CD14-positive monocyte (primary cell): Measurements from ENCODE around the gene SLC3A2. TPM values are rescaled to one million over a fixed set of nuclear protein-coding genes. Genes with fewer than 3 reads are reported as not detected.

Experiments used
- DNase-seq, 3 donors: peaks; one replicate each; pipeline ENCODE4 v3.0.0-alpha.2; 2011 to 2022
- H2AFZ ChIP-seq: 2 replicates; pipeline ENCODE4 v1.6.0; 2012; ENCODE audit warnings: mild to moderate bottlenecking, low read depth, low read length, inconsistent platforms; ENCODE audit not compliant: insufficient read depth, poor library complexity, severe bottlenecking
- H3K27ac ChIP-seq, 2 donors: 1 replicate in 1 of 2; 2 replicates in 1 of 2; pipeline ENCODE4 v1.5.1; 2012 to 2013; ENCODE audit warnings: low read length in 2 of 2, control low read depth in 1 of 2, inconsistent platforms in 1 of 2, low read depth in 1 of 2, mild to moderate bottlenecking in 1 of 2
- H3K27me3 ChIP-seq, 2 donors: one replicate each; pipeline versions ENCODE4 v1.6.0 to v1.6.1; 2011 to 2013; ENCODE audit warnings: low read length in 2 of 2; ENCODE audit not compliant: control insufficient read depth in 2 of 2, insufficient read depth in 2 of 2
- H3K36me3 ChIP-seq, 2 donors: replicated peaks in 1 of 2; 1 replicate in 1 of 2; 2 replicates in 1 of 2; pipeline versions ENCODE4 v1.5.1 to v1.6.1; 2012 to 2013; ENCODE audit warnings: low read length in 2 of 2, control low read depth in 1 of 2, inconsistent platforms in 1 of 2, mild to moderate bottlenecking in 1 of 2; ENCODE audit not compliant: insufficient read depth in 2 of 2, control insufficient read depth in 1 of 2
- H3K4me1 ChIP-seq, 2 donors: 1 replicate in 1 of 2; 2 replicates in 1 of 2; pipeline versions ENCODE4 v1.5.1 to v1.6.1; 2012 to 2013; ENCODE audit warnings: low read length in 2 of 2, control low read depth in 1 of 2, inconsistent platforms in 1 of 2, mild to moderate bottlenecking in 1 of 2, moderate library complexity in 1 of 2; ENCODE audit not compliant: insufficient read depth in 2 of 2, control insufficient read depth in 1 of 2
- H3K4me2 ChIP-seq: replicated peaks from 2 replicates; pipeline ENCODE3; 2012; ENCODE audit warnings: low read length, moderate library complexity, mild to moderate bottlenecking; ENCODE audit not compliant: poor library complexity, severe bottlenecking; ENCODE audit errors: extremely low read depth
- H3K4me3 ChIP-seq, 3 experiments: fragments of 200-600 bp in 1 of 3; sonication (generic) in 1 of 3; replicated peaks in 1 of 3; 1 replicate in 2 of 3; 2 replicates in 1 of 3; pipeline ENCODE4 v1.5.1; 2011 to 2013; ENCODE audit warnings: low read length in 3 of 3, mild to moderate bottlenecking in 3 of 3, control low read depth in 2 of 3, low read depth in 2 of 3, inconsistent platforms in 1 of 3, moderate library complexity in 1 of 3
- H3K79me2 ChIP-seq: 2 replicates; pipeline ENCODE4 v1.6.0; 2012; ENCODE audit warnings: mild to moderate bottlenecking, control low read depth, inconsistent platforms, low read length, moderate library complexity; ENCODE audit not compliant: insufficient read depth
- H3K9ac ChIP-seq: 2 replicates; pipeline ENCODE4 v1.6.0; 2017; ENCODE audit warnings: low read length, mild to moderate bottlenecking; ENCODE audit not compliant: insufficient read depth, poor library complexity, severe bottlenecking
- H3K9me3 ChIP-seq, 2 donors: replicated peaks in 1 of 2; 1 replicate in 1 of 2; 2 replicates in 1 of 2; pipeline versions ENCODE4 v1.5.1 to v1.6.1; 2012 to 2013; ENCODE audit warnings: low read length in 2 of 2, control low read depth in 1 of 2; ENCODE audit not compliant: control insufficient read depth in 1 of 2, insufficient read depth in 1 of 2
- H4K20me1 ChIP-seq: 2 replicates; pipeline ENCODE4 v1.6.0; 2012; ENCODE audit warnings: mild to moderate bottlenecking, low read length, control low read depth, moderate library complexity; ENCODE audit not compliant: insufficient read depth
- H3K27ac Mint-ChIP-seq, 7 donors: one replicate each; pipeline ENCODE4 v1.8.0; 2020; ENCODE audit warnings: mild to moderate bottlenecking in 7 of 7, mixed read lengths in 7 of 7, moderate library complexity in 6 of 7, inconsistent platforms in 2 of 7
- H3K27me3 Mint-ChIP-seq, 3 donors: one replicate each; pipeline ENCODE4 v1.8.0; 2021 to 2022; ENCODE audit warnings: low read depth in 3 of 3, mild to moderate bottlenecking in 3 of 3, mixed read lengths in 3 of 3, moderate library complexity in 3 of 3, inconsistent platforms in 1 of 3
- H3K36me3 Mint-ChIP-seq, 2 donors: one replicate each; pipeline ENCODE4 v1.8.0; 2020; ENCODE audit warnings: mixed read lengths in 2 of 2, inconsistent platforms in 1 of 2, mild to moderate bottlenecking in 1 of 2
- H3K4me1 Mint-ChIP-seq: one replicate; pipeline ENCODE4 v1.8.0; 2020; ENCODE audit warnings: mild to moderate bottlenecking, mixed read lengths
- H3K4me3 Mint-ChIP-seq, 2 donors: one replicate each; pipeline ENCODE4 v1.8.0; 2020; ENCODE audit warnings: mild to moderate bottlenecking in 2 of 2, mixed read lengths in 2 of 2, moderate library complexity in 1 of 2
- H3K9me3 Mint-ChIP-seq, 7 donors: one replicate each; pipeline ENCODE4 v1.8.0; 2020 to 2022; ENCODE audit warnings: mixed read lengths in 7 of 7, mild to moderate bottlenecking in 6 of 7, moderate library complexity in 6 of 7, inconsistent platforms in 2 of 7
- CTCF ChIP-seq: fragments of 200-600 bp; IDR thresholded peaks from one replicate; pipeline ENCODE4 v1.8.0; 2022; ENCODE audit warnings: antibody characterized with exemption, mild to moderate bottlenecking
- WGBS: methylation state at CpG from one replicate; pipeline ENCODE4 v1.1.5; 2013; ENCODE audit warnings: missing lambda C conversion rate; ENCODE audit not compliant: insufficient coverage; 5-methylcytosine and 5-hydroxymethylcytosine counted together
- intact Hi-C, 2 donors: fragments of 100-400 bp; cut with micrococcal nuclease; formaldehyde crosslinking; loops; one replicate each; pipeline versions ENCODE4 v1.15.0 to v1.15.1; 2023
- polyA plus RNA-seq, 3 donors: library from polyadenylated mRNA; depleted of rRNA in 1 of 3; unstranded in 2 of 3; stranded (reverse) in 1 of 3; fragments of 300-500 nt in 2 of 3; fragments of >200 nt in 1 of 3; fragmentation: Illumina TruSeq in 2 of 3; gene quantifications; 1 replicate in 2 of 3; 2 replicates in 1 of 3; pipeline ENCODE4 v1.2.3, GENCODE V29; 2012 to 2021

SLC3A2 gene
- polyA plus RNA-seq, 3 donors = 156 to 231 (median 189) TPM

GRCh38 chr11:62883673-62884072 is 3.0 kb downstream of the SLC3A2 start:
- intact Hi-C loops = no loop called here
- peaks cover 0 to 3% (median 0%) of the 10 kb centered on the region in 7 donors for H3K9me3 Mint-ChIP-seq
- H3K27ac Mint-ChIP-seq = peak overlapping the region; percentile 23 to 100 (median 99)
- no peaks in the 10 kb centered on the region for H3K9me3 ChIP-seq
- no peaks in the 10 kb centered on the region for H3K27me3 ChIP-seq
- peak overlapping the region; percentile 92 for H3K4me2 ChIP-seq
- H3K27me3 Mint-ChIP-seq = peaks cover 0 to 4% (median 1%) of the 10 kb centered on the region in 3 donors
- no peak for DNase-seq
- peaks cover 63 to 66% of the 10 kb centered on the region in 2 donors for H3K36me3 Mint-ChIP-seq
- TF ChIP-seq CTCF = no peak
- H3K4me1 ChIP-seq = peaks cover 31 to 41% of the 10 kb centered on the region in 2 donors
- H3K4me1 Mint-ChIP-seq = peaks cover 37% of the 10 kb centered on the region
- no CpG with 5 or more reads among the region's 3 CpGs for WGBS
- no peak overlapping the region for H3K9ac ChIP-seq
- peaks cover 64% of the 10 kb centered on the region for H4K20me1 ChIP-seq
- peak overlapping the region in 1 of 3 experiments; percentile 97 for H3K4me3 ChIP-seq
- H3K4me3 Mint-ChIP-seq = no peak overlapping the region
- H2AFZ ChIP-seq = no peak overlapping the region
- H3K36me3 ChIP-seq = peaks cover 60 to 62% of the 10 kb centered on the region in 2 donors
- peak overlapping the region in 1 of 2 donors; percentile 100 for H3K27ac ChIP-seq
- H3K79me2 ChIP-seq = peaks cover 65% of the 10 kb centered on the region

- intact Hi-C loops = no loop called here
- peaks cover 55% of the 10 kb centered on the region for H3K79me2 ChIP-seq
- no peaks in the 10 kb centered on the region for H3K27me3 ChIP-seq
Observed at GRCh38 chr11:62885137-62885750, 4.5 kb downstream of the SLC3A2 start.

More at GRCh38 chr11:62885137-62885750, 4.5 kb downstream of the SLC3A2 start:
- 97% methylated on average over 9 of the region's 11 CpGs for WGBS
- no peak for DNase-seq
- H3K9ac ChIP-seq = no peak overlapping the region
- H3K27ac Mint-ChIP-seq = peak overlapping the region in 4 of 7 donors; percentile 5 to 67 (median 26)
- peaks cover 0 to 4% (median 1%) of the 10 kb centered on the region in 3 donors for H3K27me3 Mint-ChIP-seq
- peaks cover 30% of the 10 kb centered on the region for H3K4me1 Mint-ChIP-seq
- peak overlapping the region in 1 of 2 donors; percentile 48 for H3K27ac ChIP-seq
- peaks cover 0 to 3% (median 0%) of the 10 kb centered on the region in 7 donors for H3K9me3 Mint-ChIP-seq
- H3K36me3 ChIP-seq = peaks cover 68 to 74% of the 10 kb centered on the region in 2 donors
- H3K4me2 ChIP-seq = no peak overlapping the region
- peaks cover 75% of the 10 kb centered on the region for H4K20me1 ChIP-seq
- no peaks in the 10 kb centered on the region for H3K9me3 ChIP-seq
- TF ChIP-seq CTCF = no peak
- H2AFZ ChIP-seq = no peak overlapping the region
- H3K4me3 Mint-ChIP-seq = no peak overlapping the region
- H3K4me1 ChIP-seq = peaks cover 23 to 31% of the 10 kb centered on the region in 2 donors
- H3K36me3 Mint-ChIP-seq = peaks cover 74 to 76% of the 10 kb centered on the region in 2 donors
- H3K4me3 ChIP-seq = no peak overlapping the region
